HG02571 (cell line): ENCODE measurements around the gene HACD2.

ENCODE experiments used
- ATAC-seq: cut with Tn5 transposase; IDR thresholded peaks from one replicate; pipeline ENCODE4 v1.9.1; 2021; ENCODE audit warnings: mild to moderate bottlenecking, moderate library complexity; ENCODE audit not compliant: unreplicated experiment

The HACD2 gene

GRCh38 chr3:123486460-123486859, 98.4 kb downstream of the HACD2 start:
- no peak for ATAC-seq

DNA sequence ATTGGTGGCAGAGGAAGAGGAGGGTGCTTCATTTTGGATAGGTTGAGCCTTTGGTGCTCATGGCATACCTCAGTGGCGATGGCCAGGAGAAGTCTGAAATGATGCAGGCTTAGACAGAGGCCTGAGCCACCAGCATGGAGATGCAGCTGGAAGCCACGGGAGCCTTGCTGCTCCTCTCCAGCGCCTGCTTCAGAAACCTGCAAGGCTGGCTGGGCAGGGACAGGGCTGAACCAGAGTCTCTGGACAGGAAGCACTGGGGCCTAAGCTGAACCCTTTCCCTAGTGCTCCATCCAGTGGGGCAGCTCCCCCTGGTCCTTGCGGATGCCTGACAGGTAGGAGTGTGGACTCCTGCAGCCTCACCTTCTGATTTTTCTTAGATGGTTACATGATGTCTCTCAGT, 99.3 kb downstream of the HACD2 start:
- no peak for ATAC-seq

DNA sequence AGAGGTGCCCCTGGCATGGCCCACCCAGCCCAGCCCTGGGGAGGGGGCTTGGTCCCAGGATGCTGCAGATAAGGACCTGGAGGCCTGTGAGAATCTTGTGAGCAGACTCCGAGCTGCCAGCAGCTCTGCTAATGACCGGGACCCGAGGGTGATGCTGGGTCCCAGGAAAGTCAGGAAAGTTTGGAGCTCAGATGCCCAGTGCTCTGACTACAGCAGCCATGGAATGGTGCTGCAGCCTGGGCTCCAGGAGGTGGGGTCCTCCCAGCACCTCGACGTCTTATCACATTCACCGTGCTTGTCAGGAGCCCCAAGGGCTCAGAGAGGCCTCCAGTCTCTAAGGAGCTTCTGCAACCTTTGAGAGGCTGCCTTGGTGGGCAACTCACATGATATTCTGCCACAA, 101.7 kb downstream of the HACD2 start:
- ATAC-seq = no peak

GRCh38 chr3:123481722-123482457, 103.0 kb downstream of the HACD2 start:
- ATAC-seq = no peak

DNA sequence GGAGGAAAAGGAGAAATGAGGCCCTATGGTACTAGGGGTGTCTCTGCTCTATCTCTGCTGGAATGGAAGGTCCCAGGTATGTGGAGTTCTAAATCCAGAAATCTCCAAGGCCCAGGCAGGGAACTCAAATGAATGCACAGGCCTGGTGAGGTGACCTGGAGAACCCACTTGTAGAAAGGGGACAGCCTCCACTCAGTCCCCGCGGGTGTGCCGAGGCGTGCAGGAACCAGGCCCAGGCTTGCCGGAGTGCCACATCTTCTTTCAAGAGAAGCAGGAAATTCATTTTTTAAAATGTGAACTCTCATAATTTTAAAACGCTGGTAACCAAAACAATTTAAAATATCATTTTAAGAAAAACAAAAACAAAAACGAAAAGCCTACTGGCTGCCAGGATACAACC, 103.8 kb downstream of the HACD2 start:
- no peak for ATAC-seq

DNA sequence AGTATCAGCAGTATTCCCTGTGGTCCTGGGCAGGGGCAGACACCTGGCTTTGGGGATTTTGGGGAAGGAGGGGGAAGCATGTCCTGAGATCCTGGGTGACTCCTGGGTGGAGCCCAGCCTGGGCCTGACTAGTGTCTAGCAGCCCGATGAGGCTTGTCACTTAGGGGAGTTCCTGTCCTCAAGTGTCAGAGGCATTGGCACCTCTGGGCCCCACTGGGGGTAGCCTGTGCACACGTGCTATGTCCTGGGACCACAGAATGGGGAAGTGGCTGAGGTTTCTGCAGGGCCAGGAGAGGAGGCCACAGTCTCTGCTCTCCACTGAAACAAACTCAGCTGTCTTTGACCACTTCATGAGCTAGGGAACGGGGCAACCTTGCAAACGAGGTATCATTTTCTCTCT, 104.4 kb downstream of the HACD2 start:
- ATAC-seq = no peak

- ATAC-seq = no peak
Measured at GRCh38 chr3:123479891-123480290, 105.0 kb downstream of the HACD2 start.

DNA sequence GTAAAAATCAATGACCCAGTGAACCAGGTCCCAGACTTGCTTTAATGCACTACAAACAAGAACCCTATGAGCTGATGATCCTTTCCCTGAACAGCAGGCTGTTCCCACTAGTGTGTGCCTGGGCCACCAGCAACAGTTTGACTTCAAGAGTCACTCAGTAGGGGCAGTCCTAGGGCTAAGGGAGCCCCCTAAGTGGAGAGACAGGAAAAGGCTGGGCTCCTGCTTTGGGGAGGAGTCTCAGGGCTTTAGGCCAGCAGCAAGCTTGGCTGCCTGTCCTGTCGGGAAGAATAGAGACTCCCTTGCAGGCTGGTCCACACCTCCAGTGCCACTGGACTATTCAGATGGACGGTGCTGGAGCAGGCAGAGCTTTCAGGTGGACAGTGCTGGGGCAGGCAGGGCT, 106.5 kb downstream of the HACD2 start:
- ATAC-seq = no peak

GRCh38 chr3:123476967-123477750, 107.7 kb downstream of the HACD2 start:
- ATAC-seq = no peak

DNA sequence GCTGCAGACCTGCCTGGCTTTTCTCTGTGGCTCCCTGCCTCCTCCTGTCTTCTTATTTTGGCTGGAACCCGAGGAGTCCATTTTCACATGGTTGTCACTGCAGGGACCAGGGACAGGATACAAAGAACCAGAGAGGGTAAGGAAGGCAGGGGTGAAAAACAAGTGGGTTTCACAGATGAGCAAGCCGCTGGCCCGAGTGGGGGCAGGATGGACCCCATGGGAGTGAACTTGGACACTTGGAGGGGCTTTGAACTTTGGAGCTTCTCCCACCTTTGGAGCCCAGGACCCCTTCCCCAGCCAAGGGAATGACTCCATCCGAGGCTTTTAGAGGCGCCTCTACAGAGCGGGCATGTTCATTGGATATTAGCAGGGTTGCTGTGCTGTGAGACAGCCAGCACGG, 109.1 kb downstream of the HACD2 start:
- ATAC-seq = no peak

GRCh38 chr3:123471106-123471505, 113.7 kb downstream of the HACD2 start:
- no peak for ATAC-seq

GRCh38 chr3:123469323-123469995, 115.4 kb downstream of the HACD2 start:
- ATAC-seq = no peak

GRCh38 chr3:123467046-123467445, 117.8 kb downstream of the HACD2 start:
- ATAC-seq = no peak

DNA sequence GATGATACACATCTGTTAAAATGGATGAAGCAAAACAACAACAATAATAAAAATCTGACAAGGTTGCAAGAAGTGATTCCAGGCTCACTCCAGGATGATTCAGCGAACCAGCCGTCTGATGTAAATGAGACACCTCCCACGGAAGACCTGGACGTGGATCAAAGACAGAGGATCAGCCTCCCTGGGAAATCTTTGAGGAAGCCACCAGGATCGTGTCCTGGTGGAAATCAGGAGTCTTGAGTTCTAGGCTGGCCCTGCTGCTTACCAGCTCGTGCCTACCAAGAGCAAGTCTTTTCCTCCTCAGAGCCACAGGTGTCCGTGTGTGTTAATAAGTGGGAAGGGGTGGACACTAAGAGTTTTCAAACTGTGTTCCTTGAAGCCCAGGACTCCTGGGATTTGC, 120.6 kb downstream of the HACD2 start:
- ATAC-seq = no peak

GRCh38 chr3:123459862-123460261, 125.0 kb downstream of the HACD2 start:
- ATAC-seq = no peak

GRCh38 chr3:123458255-123458654, 126.6 kb downstream of the HACD2 start:
- ATAC-seq = no peak

DNA sequence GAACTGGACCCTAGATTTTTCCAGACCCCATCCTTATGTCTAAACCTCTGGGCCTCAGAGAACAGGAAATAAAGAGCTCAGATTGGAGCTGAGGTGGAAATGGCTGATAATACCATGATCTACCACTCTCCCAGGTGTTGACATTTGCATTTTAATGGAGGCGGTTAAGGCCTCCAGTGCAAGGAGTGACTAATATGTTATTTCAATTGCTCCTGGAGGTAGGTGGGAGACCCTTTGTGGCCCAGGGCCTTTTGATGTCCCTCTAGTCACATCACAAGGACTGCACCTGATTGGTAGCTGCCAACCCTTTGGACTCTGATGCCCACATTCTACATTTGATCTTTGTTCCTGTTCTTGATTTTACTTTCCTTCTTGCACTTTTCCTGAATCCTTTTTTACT, 127.0 kb downstream of the HACD2 start:
- ATAC-seq = no peak

DNA sequence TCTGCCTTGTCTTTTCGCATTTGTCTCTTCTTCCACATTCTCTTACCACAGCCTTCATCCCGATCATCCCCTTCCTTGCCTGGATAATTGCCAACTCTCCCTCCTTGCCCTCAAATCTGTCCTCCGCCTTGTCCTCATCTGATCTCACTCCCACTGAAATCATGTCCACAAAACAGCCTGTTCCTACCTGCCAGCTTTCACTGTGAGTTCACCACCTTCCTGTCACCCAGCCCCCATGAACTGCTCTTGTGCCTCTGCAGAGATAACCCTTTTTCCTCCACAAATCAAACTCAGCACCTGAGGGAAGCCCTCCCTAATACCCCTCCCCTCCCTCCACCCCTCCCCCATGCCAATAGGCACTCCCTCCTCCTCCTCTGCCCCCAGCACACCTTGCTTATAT, 131.2 kb downstream of the HACD2 start:
- no peak for ATAC-seq

DNA sequence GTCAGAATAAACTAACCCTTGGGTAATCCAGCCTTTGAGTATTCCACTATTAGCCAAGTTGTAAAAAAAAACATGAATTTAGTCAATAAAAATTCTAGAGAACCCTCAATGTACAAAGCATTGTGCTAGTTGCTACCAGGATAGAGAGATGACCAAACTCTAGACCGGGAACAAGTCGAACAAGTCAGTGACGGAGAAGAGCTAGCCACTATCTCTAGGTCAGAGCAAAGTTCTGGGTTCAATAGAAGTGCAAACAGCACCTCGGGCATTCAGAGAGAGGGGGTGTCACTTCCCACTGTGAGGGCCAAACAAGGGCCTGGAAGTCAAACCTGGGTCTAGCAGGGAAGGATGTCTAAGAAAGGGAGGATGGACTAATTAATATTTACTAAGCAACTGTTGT, 133.7 kb downstream of the HACD2 start:
- no peak for ATAC-seq

DNA sequence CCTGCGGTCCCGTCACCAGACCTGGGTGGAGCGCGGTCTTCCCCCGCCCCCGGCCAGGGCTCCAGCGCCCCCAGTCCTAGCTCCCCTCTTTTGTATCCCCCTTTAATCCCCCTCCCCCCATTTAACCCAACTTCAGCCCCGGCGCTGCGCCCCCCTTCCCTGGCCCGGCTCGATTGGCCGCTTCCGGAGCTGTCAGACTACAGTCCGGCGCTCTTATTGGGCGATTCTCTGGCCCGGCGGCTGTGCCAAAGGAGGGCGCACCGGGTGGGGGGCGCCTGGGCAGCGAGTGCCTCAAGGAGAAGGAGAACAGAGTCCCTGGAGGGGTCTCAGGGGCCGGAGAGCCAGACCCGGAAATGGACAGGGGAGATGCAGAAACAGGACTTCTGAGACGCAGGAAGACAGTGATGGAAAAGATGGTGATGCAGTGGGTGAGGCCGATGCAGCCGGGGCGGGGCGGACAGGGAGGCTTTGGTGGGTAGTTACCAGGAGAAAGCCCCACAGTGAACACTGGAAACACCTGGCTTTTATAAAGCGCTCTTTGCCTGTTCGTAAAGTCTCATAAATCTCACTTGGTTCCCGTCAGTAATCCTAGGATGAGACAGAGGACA, 134.8 kb downstream of the HACD2 start:
- no peak for ATAC-seq
